ENCODE measurements around the gene ACACA. TPM values are rescaled to one million over a fixed set of nuclear protein-coding genes. Genes with fewer than 3 reads are reported as not detected.

The ACACA gene
- total RNA-seq, 2 experiments from 2014 or later = 52.6 to 59.8 TPM

DNA sequence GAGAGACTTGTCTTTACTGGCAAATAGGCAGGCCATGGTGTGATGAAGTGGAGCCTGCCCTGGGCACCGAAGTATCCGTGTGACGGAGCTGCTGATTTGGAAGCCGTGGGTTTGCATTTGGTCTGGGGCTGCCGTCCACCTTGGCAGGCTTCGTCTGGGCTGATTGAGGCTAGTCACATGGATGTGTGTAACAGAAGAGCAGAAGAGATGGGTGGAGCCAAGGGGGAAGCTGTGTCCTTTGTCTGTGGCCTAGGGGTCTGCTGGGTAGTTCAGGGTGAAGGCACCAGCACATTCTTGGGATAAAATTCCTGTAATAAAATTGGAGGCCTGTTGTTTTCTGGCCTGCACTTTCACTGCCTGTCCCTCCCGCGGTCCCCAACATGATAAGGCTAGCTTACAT lies 351.7 kb downstream of the ACACA start:
- H3K9me3 Mint-ChIP-seq = no peaks in the 10 kb centered on the region
- intact Hi-C loops (cut with micrococcal nuclease) = loop anchor here (10.0 kb wide), 1 partner anchor 180 kb away; no protein-coding TSS in a partner anchor
- no peaks in the 10 kb centered on the region for H3K27me3 Mint-ChIP-seq (ENCODE audit: low read depth)
- no peaks in the 10 kb centered on the region for H3K4me1 Mint-ChIP-seq (ENCODE audit: low read depth)
- no peak overlapping the region for H3K27ac Mint-ChIP-seq
- peaks cover 15% of the 10 kb centered on the region for H3K36me3 Mint-ChIP-seq (ENCODE audit: low read depth)
- H3K4me3 Mint-ChIP-seq = no peak overlapping the region
- no peak for DNase-seq
- CTCF ChIA-PET = interaction anchor here (0.8 kb wide), 1 partner anchor 429 kb away, joined by 3 read pairs; no protein-coding TSS in a partner anchor

DNA sequence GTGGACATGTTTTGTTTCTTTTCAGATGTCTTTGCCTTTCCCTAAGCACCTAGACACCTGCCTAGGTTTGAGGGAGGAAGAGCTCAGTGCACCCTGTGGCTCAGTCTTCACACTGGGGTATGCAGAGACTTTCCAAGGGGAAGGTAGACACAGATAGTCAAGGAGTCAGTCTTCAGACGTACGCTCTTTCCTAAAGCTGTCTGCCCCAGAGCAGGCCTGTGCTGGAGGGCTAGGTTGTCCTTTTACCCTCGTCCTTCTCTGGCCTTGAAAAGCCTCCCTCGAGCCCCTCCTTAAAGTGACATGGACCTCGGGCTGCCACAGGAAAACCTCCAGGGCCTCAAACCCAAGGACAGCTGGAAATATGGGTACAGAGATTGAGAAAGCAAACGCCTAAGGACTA lies 354.2 kb downstream of the ACACA start:
- H3K27ac Mint-ChIP-seq = no peak overlapping the region
- no peak overlapping the region for H3K4me3 Mint-ChIP-seq
- DNase-seq = no peak
- peaks cover 5% of the 10 kb centered on the region for H3K4me1 Mint-ChIP-seq (ENCODE audit: low read depth)
- intact Hi-C loops (cut with micrococcal nuclease) = loop anchor here (10.0 kb wide), 1 partner anchor 182 kb away; no protein-coding TSS in a partner anchor
- H3K9me3 Mint-ChIP-seq = no peaks in the 10 kb centered on the region
- H3K36me3 Mint-ChIP-seq (ENCODE audit: low read depth) = peaks cover 20% of the 10 kb centered on the region
- no peaks in the 10 kb centered on the region for H3K27me3 Mint-ChIP-seq (ENCODE audit: low read depth)
- CTCF ChIA-PET = no interaction called here

DNA sequence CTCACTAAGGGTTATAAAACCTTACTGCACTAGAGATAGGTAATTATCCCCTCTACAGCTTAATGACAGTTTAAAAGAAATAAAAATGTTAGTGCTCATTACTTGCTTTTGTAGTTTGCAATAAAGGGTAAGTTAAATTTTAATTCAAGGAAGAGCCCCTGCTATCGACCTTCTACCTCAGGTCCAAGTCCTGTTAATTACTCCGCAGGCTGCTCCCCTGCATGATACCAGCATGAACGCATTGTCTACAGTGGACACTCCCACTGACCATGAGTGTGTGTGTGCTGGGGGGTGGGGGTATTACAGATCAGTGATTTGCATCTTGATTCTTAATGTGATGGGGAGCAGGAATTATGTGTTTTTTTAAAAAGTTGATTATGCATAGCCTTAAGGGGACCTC lies 354.8 kb downstream of the ACACA start:
- intact Hi-C loops (cut with micrococcal nuclease) = loop anchor here (10.0 kb wide), 1 partner anchor 183 kb away; no protein-coding TSS in a partner anchor
- H3K4me3 Mint-ChIP-seq = no peak overlapping the region

DNA sequence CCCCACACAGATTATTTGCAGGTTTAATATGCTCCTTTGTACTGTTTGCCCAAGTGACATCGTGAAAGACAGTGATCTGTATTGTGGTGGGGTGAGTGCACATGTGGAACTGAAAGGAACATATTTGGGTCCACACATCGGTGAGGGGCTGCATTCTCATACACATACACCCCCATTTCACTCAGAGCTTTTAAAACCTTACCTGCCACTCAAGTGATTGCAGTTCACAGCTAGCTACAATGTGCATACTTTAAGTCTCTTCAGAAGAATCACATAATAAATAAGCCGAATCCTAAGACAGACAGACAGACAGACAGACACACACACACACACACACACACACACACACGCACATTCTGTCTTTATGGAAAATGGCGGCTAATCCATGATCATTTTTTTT lies 355.3 kb downstream of the ACACA start:
- Mint-ChIP-seq H3K4me3 (no peak overlapping the region), H3K9me3 (no peaks in the 10 kb centered on the region), H3K27me3 (ENCODE audit: low read depth) (no peaks in the 10 kb centered on the region), H3K4me1 (ENCODE audit: low read depth) (peaks cover 6% of the 10 kb centered on the region), H3K27ac (no peak overlapping the region), H3K36me3 (ENCODE audit: low read depth) (peaks cover 15% of the 10 kb centered on the region)
- no peak for DNase-seq
- intact Hi-C loops (cut with micrococcal nuclease) = loop anchor here (10.0 kb wide), 1 partner anchor 183 kb away; no protein-coding TSS in a partner anchor
- CTCF ChIA-PET = interaction anchor here (1.1 to 1.4 kb wide), 2 partner anchors 8 to 449 kb away, joined by 3 read pairs; no protein-coding TSS in a partner anchor

More for the DNA sequence above, 354.8 kb downstream of the ACACA start:
- H3K27ac Mint-ChIP-seq = no peak overlapping the region
- H3K36me3 Mint-ChIP-seq (ENCODE audit: low read depth) = peaks cover 18% of the 10 kb centered on the region
- CTCF ChIA-PET = interaction anchor here (1.1 kb wide), 1 partner anchor 8 kb away, joined by 3 read pairs; no protein-coding TSS in a partner anchor
- H3K27me3 Mint-ChIP-seq (ENCODE audit: low read depth) = no peaks in the 10 kb centered on the region
- no peak for DNase-seq
- peaks cover 6% of the 10 kb centered on the region for H3K4me1 Mint-ChIP-seq (ENCODE audit: low read depth)
- H3K9me3 Mint-ChIP-seq = no peaks in the 10 kb centered on the region

DNA sequence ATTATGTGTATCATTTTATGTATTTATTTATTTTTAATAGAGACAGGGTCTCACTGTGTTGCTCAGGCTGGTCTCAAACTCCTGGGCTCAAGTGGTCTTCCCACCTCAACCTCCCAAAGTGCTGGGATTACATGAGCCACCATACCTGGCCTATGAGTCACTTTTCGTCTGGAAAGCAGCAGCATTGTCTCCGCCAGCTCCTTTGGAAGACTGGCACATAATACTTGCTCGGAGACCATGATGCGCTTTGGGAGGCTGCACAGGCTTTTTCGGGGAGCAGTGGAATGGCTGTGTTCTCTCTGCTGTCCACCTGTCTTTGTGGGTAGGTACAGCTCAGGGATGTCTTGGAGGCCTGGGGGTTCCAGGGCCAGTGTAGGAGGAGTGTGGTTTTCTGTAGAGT lies 355.7 kb downstream of the ACACA start:
- Mint-ChIP-seq H3K27me3 (ENCODE audit: low read depth) (no peaks in the 10 kb centered on the region), H3K36me3 (ENCODE audit: low read depth) (peaks cover 12% of the 10 kb centered on the region), H3K4me1 (ENCODE audit: low read depth) (peaks cover 6% of the 10 kb centered on the region), H3K4me3 (no peak overlapping the region), H3K9me3 (no peaks in the 10 kb centered on the region), H3K27ac (no peak overlapping the region)
- DNase-seq = no peak
- intact Hi-C loops (cut with micrococcal nuclease) = loop anchor here (10.0 kb wide), 1 partner anchor 184 kb away; no protein-coding TSS in a partner anchor
- CTCF ChIA-PET = interaction anchor here (0.6 to 1.4 kb wide), 3 partner anchors 8 to 448 kb away, joined by 3 read pairs; no protein-coding TSS in a partner anchor

DNA sequence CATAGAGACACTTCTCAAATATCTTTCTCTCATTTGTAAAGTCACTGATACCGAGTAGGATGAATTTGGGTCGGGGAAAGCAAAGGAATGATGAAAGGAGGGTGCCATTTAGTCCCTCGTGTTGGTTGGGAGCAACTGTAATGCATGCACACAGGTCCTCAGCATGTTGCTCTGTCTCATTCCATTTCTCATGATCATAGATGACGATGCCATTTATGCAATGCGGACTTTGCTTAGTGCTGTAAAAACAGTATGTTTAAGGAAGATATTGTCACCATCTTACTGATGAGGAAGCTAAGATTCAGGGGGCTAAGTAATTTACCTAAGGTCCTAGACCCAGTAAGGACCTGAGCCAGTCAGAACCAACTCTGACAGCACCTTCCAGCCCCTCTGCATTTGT lies 357.8 kb downstream of the ACACA start:
- Mint-ChIP-seq H3K27ac (no peak overlapping the region), H3K36me3 (ENCODE audit: low read depth) (peaks cover 7% of the 10 kb centered on the region), H3K4me1 (ENCODE audit: low read depth) (peaks cover 6% of the 10 kb centered on the region), H3K27me3 (ENCODE audit: low read depth) (no peaks in the 10 kb centered on the region), H3K9me3 (no peaks in the 10 kb centered on the region), H3K4me3 (no peak overlapping the region)
- CTCF ChIA-PET = interaction anchor here (1.0 to 4.0 kb wide), 9 partner anchors 7 to 445 kb away, joined by 3 to 23 read pairs (median 5); no protein-coding TSS in a partner anchor
- intact Hi-C loops (cut with micrococcal nuclease) = loop anchor here (5.0 kb wide), 1 partner anchor 287 kb away; no protein-coding TSS in a partner anchor
- DNase-seq = no peak

DNA sequence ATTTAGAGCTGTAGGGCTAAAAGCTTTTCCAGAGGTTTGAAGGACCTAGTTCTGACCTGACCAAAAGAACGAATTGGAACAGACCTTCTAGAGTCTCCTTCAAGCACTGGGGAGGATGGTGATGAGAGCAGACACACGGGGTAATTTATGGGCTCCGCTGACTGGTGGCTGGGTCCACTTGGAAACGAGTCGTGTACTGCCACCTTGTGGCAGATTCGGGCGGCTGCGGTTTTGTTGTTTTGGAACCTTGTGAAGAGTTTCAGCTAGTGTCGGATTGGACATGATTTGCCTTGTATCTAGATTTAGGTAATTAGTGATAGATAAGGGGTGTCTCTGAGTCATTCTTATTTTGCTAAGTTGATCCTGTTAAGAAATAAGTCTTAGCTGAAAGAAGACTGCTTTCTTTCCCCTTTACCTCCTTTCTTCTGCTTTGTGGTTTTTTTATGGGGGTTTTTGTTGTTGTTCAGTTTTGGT lies 359.0 kb downstream of the ACACA start:
- Mint-ChIP-seq H3K4me1 (ENCODE audit: low read depth) (peaks cover 12% of the 10 kb centered on the region), H3K9me3 (no peaks in the 10 kb centered on the region), H3K27me3 (ENCODE audit: low read depth) (no peaks in the 10 kb centered on the region), H3K27ac (no peak overlapping the region), H3K4me3 (no peak overlapping the region), H3K36me3 (ENCODE audit: low read depth) (peaks cover 11% of the 10 kb centered on the region)
- CTCF ChIA-PET = interaction anchor here (0.6 to 4.0 kb wide), 32 partner anchors 9 to 1493 kb away, joined by 3 to 23 read pairs (median 4); partner anchors contain the start of gene MRM1
- peak; percentile 92 for DNase-seq
- intact Hi-C loops (cut with micrococcal nuclease) = loop anchor here (1.0 to 5.0 kb wide), 3 partner anchors 285 to 418 kb away; no protein-coding TSS in a partner anchor

DNA sequence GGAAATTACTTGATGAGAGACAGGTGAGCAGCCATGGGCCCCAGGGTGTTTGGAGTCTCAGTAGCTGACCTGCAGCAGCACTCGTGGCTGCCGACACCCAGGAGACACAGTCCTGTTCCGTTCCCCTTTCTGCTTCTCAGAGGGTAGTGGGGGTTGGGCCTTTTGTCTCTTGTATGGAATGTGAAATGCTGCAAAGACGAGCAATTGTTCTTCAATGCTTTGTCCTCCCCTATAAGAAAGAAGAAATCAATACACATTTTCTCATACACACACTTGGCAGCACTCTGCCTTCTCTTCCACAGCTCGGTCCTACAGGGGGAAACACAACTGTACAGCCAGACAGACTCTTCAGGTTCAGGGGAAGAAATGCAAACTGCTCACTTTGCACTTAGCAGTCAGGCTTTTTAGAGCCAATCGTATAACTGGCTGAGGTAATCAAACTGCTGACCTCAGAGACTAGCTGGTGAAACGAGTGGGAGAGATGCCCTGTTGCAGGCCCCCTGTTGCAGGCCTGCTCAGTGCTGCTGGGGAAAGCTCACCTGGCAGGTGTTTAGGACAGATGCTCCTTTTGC lies 361.2 kb downstream of the ACACA start:
- intact Hi-C loops (cut with micrococcal nuclease) = loop anchor here (5.0 kb wide), 1 partner anchor 283 kb away; no protein-coding TSS in a partner anchor
- peaks cover 12% of the 10 kb centered on the region for H3K4me1 Mint-ChIP-seq (ENCODE audit: low read depth)

DNA sequence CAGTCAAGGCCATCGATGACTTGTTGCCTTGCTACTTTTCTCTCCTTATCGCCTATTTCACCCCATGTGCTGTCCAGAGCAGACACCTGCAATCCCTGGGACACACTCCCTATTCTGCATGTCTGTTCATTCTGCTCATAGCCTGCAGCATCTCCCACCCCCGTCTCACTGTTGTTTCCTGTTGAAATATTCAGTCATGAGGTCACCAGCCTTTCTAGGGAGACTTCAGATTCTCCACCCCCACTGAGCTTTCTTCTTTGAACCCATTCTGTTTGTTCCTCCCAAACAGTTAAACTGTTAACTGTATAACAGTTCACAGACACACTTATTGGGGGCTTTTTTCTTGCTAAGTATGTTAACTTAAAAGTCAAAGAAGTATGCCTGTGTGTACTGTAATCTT lies 363.4 kb downstream of the ACACA start:
- Mint-ChIP-seq H3K4me1 (ENCODE audit: low read depth) (peaks cover 12% of the 10 kb centered on the region), H3K4me3 (no peak overlapping the region), H3K9me3 (no peaks in the 10 kb centered on the region), H3K36me3 (ENCODE audit: low read depth) (peaks cover 7% of the 10 kb centered on the region), H3K27ac (no peak overlapping the region), H3K27me3 (ENCODE audit: low read depth) (no peaks in the 10 kb centered on the region)
- intact Hi-C loops (cut with micrococcal nuclease) = no loop called here
- no peak for DNase-seq
- CTCF ChIA-PET = no interaction called here

More for the DNA sequence above, 361.2 kb downstream of the ACACA start:
- Mint-ChIP-seq H3K4me3 (no peak overlapping the region), H3K9me3 (no peaks in the 10 kb centered on the region), H3K36me3 (ENCODE audit: low read depth) (peaks cover 9% of the 10 kb centered on the region), H3K27ac (no peak overlapping the region), H3K27me3 (ENCODE audit: low read depth) (no peaks in the 10 kb centered on the region)
- DNase-seq = no peak
- CTCF ChIA-PET = interaction anchor here (0.6 to 2.9 kb wide), 6 partner anchors 19 to 799 kb away, joined by 3 to 9 read pairs (median 4); no protein-coding TSS in a partner anchor

DNA sequence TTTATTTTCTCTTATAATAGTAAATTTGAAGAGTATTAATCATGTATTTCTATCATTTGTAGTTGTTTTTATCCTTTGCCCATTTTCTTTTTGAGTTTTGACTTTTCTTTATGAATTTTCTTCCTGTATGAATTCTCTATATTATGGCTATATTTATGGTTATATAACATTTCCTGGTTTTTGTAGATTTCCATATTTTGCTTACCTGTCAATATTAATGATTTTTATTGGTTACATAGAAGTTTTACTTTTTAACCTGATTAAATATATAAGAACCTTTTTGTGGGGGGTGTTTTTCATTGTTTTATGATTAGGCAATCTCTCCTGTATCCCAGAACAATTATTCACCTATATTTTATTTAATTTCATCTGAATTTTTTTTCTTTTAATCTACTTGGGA lies 364.7 kb downstream of the ACACA start:
- Mint-ChIP-seq H3K4me1 (ENCODE audit: low read depth) (peaks cover 5% of the 10 kb centered on the region), H3K4me3 (no peak overlapping the region), H3K27me3 (ENCODE audit: low read depth) (no peaks in the 10 kb centered on the region), H3K27ac (no peak overlapping the region), H3K36me3 (ENCODE audit: low read depth) (peaks cover 4% of the 10 kb centered on the region), H3K9me3 (no peaks in the 10 kb centered on the region)
- CTCF ChIA-PET = no interaction called here
- intact Hi-C loops (cut with micrococcal nuclease) = no loop called here
- DNase-seq = no peak

DNA sequence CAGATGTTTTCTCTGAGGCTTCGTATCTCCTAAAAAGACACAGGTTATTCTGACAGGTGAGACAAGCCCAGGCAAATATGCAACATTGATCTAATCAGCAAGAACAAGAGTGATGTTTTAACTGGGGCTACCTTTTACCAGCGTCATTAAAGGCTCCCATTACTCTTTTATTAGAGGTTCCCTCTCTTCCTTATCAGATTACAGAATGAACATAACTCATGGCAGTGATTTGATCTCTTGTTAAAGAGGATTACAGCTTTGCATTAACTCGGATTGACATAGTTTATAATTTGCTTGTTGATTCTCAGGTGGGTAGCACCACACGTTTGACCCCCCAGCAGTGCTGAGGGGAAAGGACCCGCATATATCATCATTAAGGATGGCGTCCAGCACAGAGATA lies 367.4 kb downstream of the ACACA start:
- no peaks in the 10 kb centered on the region for H3K9me3 Mint-ChIP-seq
- no peak overlapping the region for H3K27ac Mint-ChIP-seq
- no peaks in the 10 kb centered on the region for H3K27me3 Mint-ChIP-seq (ENCODE audit: low read depth)
- no peak overlapping the region for H3K4me3 Mint-ChIP-seq
- intact Hi-C loops (cut with micrococcal nuclease) = no loop called here
- peaks cover 7% of the 10 kb centered on the region for H3K36me3 Mint-ChIP-seq (ENCODE audit: low read depth)
- H3K4me1 Mint-ChIP-seq (ENCODE audit: low read depth) = peaks cover 5% of the 10 kb centered on the region
- CTCF ChIA-PET = interaction anchor here (1.7 kb wide), 1 partner anchor 8 kb away, joined by 8 read pairs; no protein-coding TSS in a partner anchor
- no peak for DNase-seq

DNA sequence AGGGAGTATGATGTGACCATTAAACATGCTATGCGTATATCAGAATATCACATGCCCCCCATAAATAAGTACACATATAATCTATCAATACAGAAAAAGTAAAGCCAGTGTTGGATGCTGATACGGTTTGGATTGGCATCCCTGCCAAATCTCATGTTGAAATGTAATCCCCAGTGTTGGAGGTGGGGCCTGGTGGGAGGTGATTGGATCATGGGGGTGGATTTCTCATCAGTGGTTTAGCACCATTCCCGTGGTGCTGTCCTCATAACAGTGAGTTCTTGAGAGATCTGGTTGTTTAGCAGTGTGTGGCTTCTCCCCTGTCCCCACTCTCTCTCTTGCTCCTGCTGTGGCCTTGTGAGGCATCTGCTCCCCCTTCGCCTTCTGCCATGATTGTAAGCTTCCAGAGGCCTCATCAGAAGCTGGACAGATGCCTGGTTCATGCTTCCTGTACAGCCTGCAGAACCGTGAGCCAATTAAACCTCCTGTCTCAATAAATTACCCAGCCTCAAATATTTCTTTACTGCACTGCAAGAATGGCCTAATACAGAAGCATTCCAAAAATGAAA lies 369.0 kb downstream of the ACACA start:
- intact Hi-C loops (cut with micrococcal nuclease) = no loop called here
- Mint-ChIP-seq H3K9me3 (no peaks in the 10 kb centered on the region), H3K4me3 (no peak overlapping the region), H3K27ac (no peak overlapping the region), H3K36me3 (ENCODE audit: low read depth) (peaks cover 5% of the 10 kb centered on the region), H3K27me3 (ENCODE audit: low read depth) (no peaks in the 10 kb centered on the region), H3K4me1 (ENCODE audit: low read depth) (no peaks in the 10 kb centered on the region)
- no peak for DNase-seq
- CTCF ChIA-PET = interaction anchor here (1.7 kb wide), 1 partner anchor 10 kb away, joined by 8 read pairs; no protein-coding TSS in a partner anchor

Measured in activated naive CD4-positive, alpha-beta T cell treated with anti-CD3 and anti-CD28 coated beads for 36 hours (primary cell).